DND-41 (cell line): ENCODE results near the gene POLG2.

Experiments
- EZH2 ChIP-seq: IDR thresholded peaks from 3 replicates; pipeline ENCODE4 v1.6.1; 2012; ENCODE audit warnings: borderline replicate concordance, low read depth, mild to moderate bottlenecking, moderate library complexity, low read length, inconsistent platforms; ENCODE audit not compliant: severe bottlenecking
- TF ChIP-seq, protein P1 (sequence below): IDR thresholded peaks from 2 replicates; pipeline ENCODE4 v1.5.1; 2012; ENCODE audit warnings: borderline replicate concordance, low read length, moderate library complexity, mild to moderate bottlenecking; ENCODE audit not compliant: poor library complexity, severe bottlenecking; ENCODE audit errors: extremely low read depth

DNA sequence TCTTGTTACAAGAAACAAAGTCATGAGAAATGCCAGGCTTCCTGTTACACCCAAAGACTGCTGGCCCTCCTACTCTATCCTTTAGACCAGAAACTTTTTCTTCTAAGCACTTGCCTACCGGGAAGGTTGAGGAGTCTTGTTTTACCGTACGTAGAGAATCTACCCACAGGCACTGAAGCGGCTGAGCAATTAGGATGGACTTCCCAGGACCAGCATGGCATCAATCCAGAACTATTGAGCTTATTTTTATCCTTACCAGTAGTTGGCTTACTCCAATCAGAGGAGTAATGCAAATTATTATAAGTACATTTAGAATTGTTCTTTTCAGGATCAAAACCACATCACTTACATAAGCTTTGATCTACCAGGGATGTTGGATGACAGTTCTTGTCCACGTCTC, 35.6 kb upstream of the POLG2 start:
- TF ChIP-seq, protein P1, sequence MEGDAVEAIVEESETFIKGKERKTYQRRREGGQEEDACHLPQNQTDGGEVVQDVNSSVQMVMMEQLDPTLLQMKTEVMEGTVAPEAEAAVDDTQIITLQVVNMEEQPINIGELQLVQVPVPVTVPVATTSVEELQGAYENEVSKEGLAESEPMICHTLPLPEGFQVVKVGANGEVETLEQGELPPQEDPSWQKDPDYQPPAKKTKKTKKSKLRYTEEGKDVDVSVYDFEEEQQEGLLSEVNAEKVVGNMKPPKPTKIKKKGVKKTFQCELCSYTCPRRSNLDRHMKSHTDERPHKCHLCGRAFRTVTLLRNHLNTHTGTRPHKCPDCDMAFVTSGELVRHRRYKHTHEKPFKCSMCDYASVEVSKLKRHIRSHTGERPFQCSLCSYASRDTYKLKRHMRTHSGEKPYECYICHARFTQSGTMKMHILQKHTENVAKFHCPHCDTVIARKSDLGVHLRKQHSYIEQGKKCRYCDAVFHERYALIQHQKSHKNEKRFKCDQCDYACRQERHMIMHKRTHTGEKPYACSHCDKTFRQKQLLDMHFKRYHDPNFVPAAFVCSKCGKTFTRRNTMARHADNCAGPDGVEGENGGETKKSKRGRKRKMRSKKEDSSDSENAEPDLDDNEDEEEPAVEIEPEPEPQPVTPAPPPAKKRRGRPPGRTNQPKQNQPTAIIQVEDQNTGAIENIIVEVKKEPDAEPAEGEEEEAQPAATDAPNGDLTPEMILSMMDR, result no peak
- TF ChIP-seq EZH2, result no peak
